Endothelial cell (in vitro differentiated cells): ENCODE data around the gene PRDX6. TPM values are rescaled to one million over a fixed set of nuclear protein-coding genes. Genes with fewer than 3 reads are reported as not detected.

Experiments used
- DNase-seq: peaks from one replicate; pipeline ENCODE4 v3.0.0; 2021; ENCODE audit warnings: low spot score
- H3K27ac Mint-ChIP-seq: one replicate; pipeline ENCODE4 v1.8.0; 2021; ENCODE audit warnings: mixed read lengths, inconsistent platforms; ENCODE audit not compliant: unreplicated experiment
- H3K27me3 Mint-ChIP-seq: one replicate; pipeline ENCODE4 v1.8.0; 2021; ENCODE audit warnings: mild to moderate bottlenecking, moderate library complexity, mixed read lengths, inconsistent platforms; ENCODE audit not compliant: unreplicated experiment
- H3K36me3 Mint-ChIP-seq: one replicate; pipeline ENCODE4 v1.8.0; 2021; ENCODE audit warnings: mild to moderate bottlenecking, low read depth, mixed read lengths, inconsistent platforms; ENCODE audit not compliant: unreplicated experiment
- H3K4me1 Mint-ChIP-seq: one replicate; pipeline ENCODE4 v1.8.0; 2021; ENCODE audit warnings: mild to moderate bottlenecking, mixed read lengths, inconsistent platforms; ENCODE audit not compliant: unreplicated experiment
- H3K4me3 Mint-ChIP-seq: one replicate; pipeline ENCODE4 v1.8.0; 2021; ENCODE audit warnings: mild to moderate bottlenecking, mixed read lengths, inconsistent platforms; ENCODE audit not compliant: unreplicated experiment
- H3K9me3 Mint-ChIP-seq: one replicate; pipeline ENCODE4 v1.8.0; 2021; ENCODE audit warnings: mixed read lengths, inconsistent platforms; ENCODE audit not compliant: unreplicated experiment
- total RNA-seq: library from RNA; stranded (reverse); fragmentation: NEBNext Ultra II Directional; extraction: Animal tissue kit (Norgen Biotek cat#: 25700); gene quantifications from one replicate; pipeline ENCODE4 v1.2.1, GENCODE V29; 2021; ENCODE audit not compliant: unreplicated experiment
- TF ChIP-seq, protein P1 (sequence below): fragments of 200-600 bp; sonication (generic); IDR thresholded peaks from one replicate; pipeline ENCODE4 v1.5.0; 2021; ENCODE audit warnings: antibody characterized with exemption; ENCODE audit not compliant: unreplicated experiment

PRDX6 gene
- total RNA-seq, 1 donor from 2014 or later: 189 TPM

DNA sequence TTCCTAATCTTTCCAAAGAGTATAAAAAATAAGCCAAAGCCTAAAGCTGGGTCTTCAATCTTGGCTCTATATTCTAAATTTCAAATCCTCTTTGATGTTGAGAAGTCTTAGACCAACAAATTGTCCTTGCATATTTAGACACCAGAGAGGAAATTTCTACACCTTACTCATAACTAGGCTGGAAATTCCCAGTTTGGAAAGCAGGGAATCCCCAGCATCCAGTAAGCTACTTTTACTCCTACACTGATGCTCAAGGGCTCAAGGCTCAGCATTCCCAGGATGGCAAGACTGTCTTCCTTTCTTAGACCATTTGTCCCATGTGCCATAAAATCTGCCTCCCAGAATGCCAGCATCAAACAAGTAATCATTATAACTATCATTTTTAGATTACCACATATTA is 28.3 kb downstream of the PRDX6 start:
- Mint-ChIP-seq H3K27ac (no peak overlapping the region), H3K27me3 (peaks cover 3% of the 10 kb centered on the region), H3K4me1 (no peaks in the 10 kb centered on the region), H3K9me3 (no peaks in the 10 kb centered on the region), H3K4me3 (no peak overlapping the region), H3K36me3 (no peaks in the 10 kb centered on the region)
- DNase-seq: no peak
- TF ChIP-seq, protein P1, sequence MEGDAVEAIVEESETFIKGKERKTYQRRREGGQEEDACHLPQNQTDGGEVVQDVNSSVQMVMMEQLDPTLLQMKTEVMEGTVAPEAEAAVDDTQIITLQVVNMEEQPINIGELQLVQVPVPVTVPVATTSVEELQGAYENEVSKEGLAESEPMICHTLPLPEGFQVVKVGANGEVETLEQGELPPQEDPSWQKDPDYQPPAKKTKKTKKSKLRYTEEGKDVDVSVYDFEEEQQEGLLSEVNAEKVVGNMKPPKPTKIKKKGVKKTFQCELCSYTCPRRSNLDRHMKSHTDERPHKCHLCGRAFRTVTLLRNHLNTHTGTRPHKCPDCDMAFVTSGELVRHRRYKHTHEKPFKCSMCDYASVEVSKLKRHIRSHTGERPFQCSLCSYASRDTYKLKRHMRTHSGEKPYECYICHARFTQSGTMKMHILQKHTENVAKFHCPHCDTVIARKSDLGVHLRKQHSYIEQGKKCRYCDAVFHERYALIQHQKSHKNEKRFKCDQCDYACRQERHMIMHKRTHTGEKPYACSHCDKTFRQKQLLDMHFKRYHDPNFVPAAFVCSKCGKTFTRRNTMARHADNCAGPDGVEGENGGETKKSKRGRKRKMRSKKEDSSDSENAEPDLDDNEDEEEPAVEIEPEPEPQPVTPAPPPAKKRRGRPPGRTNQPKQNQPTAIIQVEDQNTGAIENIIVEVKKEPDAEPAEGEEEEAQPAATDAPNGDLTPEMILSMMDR: no peak

DNA sequence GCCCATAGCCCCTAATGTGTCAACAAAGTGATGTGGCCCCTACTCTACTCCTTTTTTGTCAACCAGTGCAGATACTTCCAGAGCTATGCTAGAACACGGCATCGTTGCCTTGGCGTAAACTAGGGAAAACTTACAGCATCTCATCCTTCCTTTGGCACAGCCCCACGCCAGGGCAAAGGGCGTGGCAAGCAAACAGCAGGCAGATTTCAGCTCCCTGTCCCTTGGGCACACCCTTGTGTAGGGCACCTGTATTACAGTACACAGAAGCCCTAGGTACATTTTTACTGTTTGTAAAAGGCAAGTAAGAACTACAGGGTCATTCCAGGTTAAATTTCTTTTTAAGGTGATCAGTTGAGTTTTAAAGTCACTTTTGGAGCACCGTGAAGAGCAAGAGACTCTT is 29.3 kb downstream of the PRDX6 start:
- no peaks in the 10 kb centered on the region for H3K4me1 Mint-ChIP-seq
- peaks cover 3% of the 10 kb centered on the region for H3K27me3 Mint-ChIP-seq
- H3K36me3 Mint-ChIP-seq: no peaks in the 10 kb centered on the region
- DNase-seq: no peak
- TF ChIP-seq, protein P1: no peak
- H3K9me3 Mint-ChIP-seq: no peaks in the 10 kb centered on the region
- no peak overlapping the region for H3K27ac Mint-ChIP-seq
- no peak overlapping the region for H3K4me3 Mint-ChIP-seq

DNA sequence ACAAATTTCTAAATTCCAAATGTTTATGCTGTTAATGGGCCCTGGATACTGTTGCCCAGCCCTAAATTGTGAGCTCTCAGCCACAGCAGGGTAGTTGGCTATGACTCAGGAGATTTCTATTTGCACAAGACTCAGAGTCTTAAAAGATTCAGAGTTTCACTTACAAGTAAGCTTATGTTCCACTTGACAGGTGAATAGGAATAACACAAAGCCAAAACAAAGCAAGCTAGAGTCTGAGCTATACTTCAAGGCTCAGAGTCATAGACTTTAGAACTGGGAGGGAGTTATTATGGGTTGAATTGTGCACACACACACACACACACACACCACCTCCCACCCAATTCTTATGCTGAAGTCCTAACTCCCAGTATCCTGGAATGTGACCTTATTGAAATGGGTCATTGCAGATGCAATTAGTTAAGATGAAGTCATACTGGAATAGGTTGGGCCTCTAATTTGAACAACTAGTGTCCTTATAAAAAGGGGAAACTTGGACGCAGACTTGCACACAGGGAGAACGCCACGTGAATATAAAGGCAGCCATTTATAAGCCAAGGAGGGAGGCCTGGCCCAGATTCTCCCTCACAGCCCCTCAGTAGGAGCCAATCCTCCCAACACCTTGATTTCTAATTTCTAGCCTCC is 30.2 kb downstream of the PRDX6 start:
- H3K36me3 Mint-ChIP-seq: no peaks in the 10 kb centered on the region
- H3K9me3 Mint-ChIP-seq: no peaks in the 10 kb centered on the region
- peaks cover 2% of the 10 kb centered on the region for H3K4me1 Mint-ChIP-seq
- DNase-seq: no peak
- no peak overlapping the region for H3K4me3 Mint-ChIP-seq
- peaks cover 5% of the 10 kb centered on the region for H3K27me3 Mint-ChIP-seq
- TF ChIP-seq, protein P1: no peak
- no peak overlapping the region for H3K27ac Mint-ChIP-seq

DNA sequence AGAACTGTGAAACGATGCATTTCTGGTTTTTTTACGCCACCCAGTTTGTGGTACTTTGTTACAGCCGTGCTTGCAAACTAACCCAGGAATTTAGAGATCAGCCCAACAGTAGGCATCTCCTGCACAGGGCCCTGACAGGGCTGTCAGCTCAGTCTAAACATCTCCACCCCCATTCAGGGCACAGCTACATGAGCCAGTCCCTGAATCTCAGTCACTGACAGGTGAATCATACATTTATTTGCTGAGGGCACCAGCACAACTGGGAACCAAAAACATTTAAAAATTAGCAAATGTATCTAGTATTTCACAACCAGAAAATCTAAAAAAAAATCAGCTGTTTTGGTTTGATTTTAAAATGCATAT is 30.7 kb downstream of the PRDX6 start:
- Mint-ChIP-seq H3K9me3 (no peaks in the 10 kb centered on the region), H3K36me3 (no peaks in the 10 kb centered on the region), H3K4me3 (no peak overlapping the region), H3K27me3 (peaks cover 5% of the 10 kb centered on the region), H3K27ac (no peak overlapping the region), H3K4me1 (peaks cover 6% of the 10 kb centered on the region)
- TF ChIP-seq, protein P1: no peak
- no peak for DNase-seq

DNA sequence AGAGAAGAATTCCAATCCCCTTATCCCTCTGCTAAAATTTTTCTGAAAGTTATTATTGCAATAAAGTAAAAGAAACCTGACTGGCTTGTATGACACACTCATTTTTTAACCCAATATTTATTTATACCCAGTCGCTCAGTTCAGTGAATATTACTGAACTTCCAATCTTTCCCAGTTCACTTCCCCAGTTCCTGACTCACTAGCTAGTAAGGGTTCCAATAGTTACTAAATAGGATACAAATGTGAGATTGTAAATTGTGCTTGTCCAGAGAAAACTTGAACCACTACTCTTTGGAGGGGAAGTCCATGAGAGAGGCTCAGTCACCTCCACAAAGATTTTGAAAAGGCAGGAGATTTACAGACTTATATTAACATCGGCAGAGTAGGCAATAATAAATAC is 31.4 kb downstream of the PRDX6 start:
- H3K27ac Mint-ChIP-seq: no peak overlapping the region
- no peaks in the 10 kb centered on the region for H3K9me3 Mint-ChIP-seq
- H3K4me1 Mint-ChIP-seq: peaks cover 6% of the 10 kb centered on the region
- DNase-seq: no peak
- no peaks in the 10 kb centered on the region for H3K36me3 Mint-ChIP-seq
- H3K27me3 Mint-ChIP-seq: peaks cover 5% of the 10 kb centered on the region
- no peak overlapping the region for H3K4me3 Mint-ChIP-seq
- TF ChIP-seq, protein P1: no peak
